ENCODE data around the gene UQCC2.

UQCC2 gene

GRCh38 chr6:33676416-33677142 lies 34.9 kb downstream of the UQCC2 start:
- DNase-seq (ENCODE audit: low read depth), result no peak

DNA sequence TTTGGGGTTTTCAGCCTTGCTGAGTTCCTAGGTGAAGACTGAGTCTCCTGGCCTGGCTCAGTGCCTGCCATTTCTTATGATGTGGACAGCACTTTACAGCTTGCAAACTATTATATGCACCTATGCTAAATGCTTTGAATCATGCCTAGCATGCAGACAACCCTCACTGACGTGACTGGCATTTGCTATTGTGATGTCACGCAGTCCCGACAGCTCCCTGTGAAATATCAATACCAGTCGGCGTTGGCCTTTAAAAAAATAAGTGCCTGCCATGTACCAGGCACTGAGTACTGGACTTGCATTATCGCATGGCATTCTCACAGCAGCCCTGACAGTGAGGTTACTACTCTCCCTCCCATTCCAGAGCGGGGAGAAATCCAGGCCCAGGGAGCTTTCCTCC lies 35.5 kb downstream of the UQCC2 start:
- DNase-seq (ENCODE audit: low read depth), result no peak

DNA sequence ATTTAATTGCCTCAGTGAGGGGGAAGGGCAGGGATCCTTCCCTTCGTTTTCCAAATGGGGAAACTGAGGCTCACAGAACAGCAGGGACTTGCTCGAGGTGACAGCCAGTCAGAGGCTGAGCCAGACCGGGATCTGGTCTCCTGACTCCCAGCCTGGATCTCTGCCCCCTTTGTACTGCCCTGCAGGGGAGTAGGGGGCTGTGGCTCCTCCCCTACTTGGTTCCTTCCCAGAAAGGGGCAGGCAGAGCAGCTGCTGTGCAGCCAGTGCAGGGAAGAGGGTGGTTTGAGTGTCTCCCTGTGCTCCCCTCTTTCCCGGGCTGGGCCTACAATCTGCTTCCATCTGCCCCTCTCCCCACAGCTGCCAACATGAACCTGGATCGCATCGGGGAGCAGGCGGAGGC lies 37.6 kb downstream of the UQCC2 start:
- DNase-seq (ENCODE audit: low read depth), result no peak

DNA sequence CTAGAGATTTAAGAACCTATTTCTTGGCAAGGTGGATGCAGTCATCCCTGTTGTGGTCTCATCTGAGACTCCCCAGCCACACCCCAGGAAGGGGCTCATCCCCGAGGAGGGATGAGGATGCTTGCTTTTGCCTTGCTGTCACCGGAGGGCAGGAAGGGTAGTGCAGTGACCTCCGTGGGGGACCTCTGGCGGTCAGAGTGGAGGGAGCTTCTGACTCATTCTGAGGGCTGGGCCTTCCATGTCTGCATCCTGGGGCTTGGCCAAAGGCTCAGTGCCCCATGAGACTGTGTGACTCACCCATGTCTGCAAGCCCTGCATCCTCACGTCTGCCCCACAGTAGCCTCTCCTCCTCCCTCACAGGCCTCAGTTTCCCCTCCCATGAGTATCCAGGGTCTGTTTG lies 38.7 kb downstream of the UQCC2 start:
- peak; percentile 97 for DNase-seq (ENCODE audit: low read depth)

DNA sequence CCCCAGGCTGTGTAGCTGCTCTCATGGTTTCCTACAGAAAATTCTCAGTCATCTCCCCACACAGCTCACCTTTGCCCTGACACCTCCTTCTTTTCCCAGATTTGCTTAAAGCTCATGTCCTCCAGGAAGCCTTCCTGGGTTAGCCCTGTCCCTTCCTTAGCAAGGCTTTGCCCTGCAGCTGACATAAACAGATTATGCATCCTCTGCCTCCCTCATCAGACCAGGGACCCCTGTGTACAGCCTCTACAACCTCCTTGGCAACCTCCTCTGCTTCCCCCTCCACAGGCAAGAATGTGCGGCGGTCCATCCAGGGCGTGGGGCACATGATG lies 39.8 kb downstream of the UQCC2 start:
- DNase-seq (ENCODE audit: low read depth), result no peak

DNA sequence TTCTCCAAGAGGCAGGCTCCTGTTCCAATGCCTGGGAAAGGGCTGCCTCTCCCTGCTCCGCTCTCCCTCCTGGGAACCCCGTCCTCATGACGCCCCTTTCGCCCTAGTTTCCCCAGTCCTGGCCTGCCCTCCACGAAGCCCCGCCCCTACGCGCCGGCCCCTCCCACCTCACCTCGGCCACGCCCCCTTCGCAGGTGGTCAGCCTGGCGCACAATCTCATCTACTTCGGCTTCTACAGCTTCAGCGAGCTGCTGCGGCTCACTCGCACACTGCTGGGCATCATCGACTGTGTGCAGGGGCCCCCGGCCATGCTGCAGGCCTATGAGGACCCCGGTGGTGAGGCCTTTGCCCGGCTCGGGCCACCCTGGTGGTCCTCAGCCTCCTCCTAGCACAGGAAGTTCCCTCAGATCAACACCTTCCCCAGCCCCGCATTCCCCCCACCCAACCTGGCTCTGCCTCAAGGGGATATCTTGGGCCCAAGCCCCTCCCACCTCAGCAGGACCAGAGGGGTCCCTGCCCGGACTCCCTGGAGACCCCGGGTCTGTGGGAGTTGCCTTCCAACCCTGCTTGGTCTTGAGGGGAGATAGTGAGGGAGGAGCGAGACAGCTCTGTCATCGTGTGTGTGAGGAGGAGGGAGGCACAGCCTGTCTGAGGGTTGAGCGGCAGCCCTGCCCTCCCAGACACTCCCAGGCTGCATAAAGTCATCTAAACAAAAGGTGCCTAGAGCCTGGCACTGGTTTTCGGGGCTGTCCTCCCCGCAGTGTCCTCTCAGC lies 40.3 kb downstream of the UQCC2 start:
- DNase-seq (ENCODE audit: low read depth), result no peak

GRCh38 chr6:33670086-33670660 lies 41.3 kb downstream of the UQCC2 start:
- no peak for DNase-seq (ENCODE audit: low read depth)

- no peak for DNase-seq (ENCODE audit: low read depth)
Observed at GRCh38 chr6:33668914-33669313, 42.6 kb downstream of the UQCC2 start.

GRCh38 chr6:33668328-33668727 lies 43.2 kb downstream of the UQCC2 start:
- DNase-seq (ENCODE audit: low read depth), result no peak

DNA sequence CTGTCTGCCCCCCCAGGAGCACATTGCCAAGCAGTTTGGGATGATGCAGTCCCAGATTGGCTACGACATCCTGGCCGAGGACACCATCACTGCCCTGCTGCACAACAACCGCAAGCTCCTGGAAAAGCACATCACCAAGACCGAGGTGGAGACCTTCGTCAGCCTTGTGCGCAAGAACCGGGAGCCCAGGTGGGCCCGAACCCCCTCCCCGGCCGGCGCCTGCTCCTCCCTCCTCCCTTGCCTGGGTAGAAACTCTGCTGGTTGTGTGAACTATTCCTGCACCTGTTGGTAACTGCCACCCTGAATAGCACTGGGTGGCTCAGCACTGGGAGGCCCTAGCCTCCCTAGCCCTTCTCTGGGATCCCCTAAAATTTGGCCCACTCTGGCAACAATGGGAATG lies 43.7 kb downstream of the UQCC2 start:
- no peak for DNase-seq (ENCODE audit: low read depth)

- DNase-seq (ENCODE audit: low read depth), result no peak
Observed at GRCh38 chr6:33667072-33667471, 44.4 kb downstream of the UQCC2 start.

- DNase-seq (ENCODE audit: low read depth), result no peak
Observed at GRCh38 chr6:33665957-33666356, 45.5 kb downstream of the UQCC2 start.

GRCh38 chr6:33664506-33665057 lies 46.9 kb downstream of the UQCC2 start:
- DNase-seq (ENCODE audit: low read depth), result no peak

GRCh38 chr6:33663727-33664449 lies 47.6 kb downstream of the UQCC2 start:
- DNase-seq (ENCODE audit: low read depth), result no peak

DNA sequence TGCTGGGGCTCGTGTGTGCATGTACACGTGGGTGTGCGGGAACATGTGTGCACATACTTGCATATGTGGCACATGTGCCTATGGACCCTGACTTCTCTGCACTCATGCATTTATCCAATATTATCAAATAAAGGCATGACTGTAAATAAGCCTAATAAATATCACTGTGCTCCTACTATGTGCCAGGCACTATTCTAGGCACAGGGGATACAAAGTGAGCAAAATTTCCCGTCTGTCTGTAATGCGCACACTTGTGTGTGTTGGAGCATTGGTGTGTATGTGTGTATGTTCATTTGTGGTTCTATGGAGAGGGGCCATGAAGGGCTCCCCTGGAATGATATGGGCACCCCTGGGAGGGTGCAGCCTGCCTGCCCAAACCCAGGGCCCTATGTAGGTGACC lies 48.5 kb downstream of the UQCC2 start:
- DNase-seq (ENCODE audit: low read depth), result no peak

- no peak for DNase-seq (ENCODE audit: low read depth)
Observed at GRCh38 chr6:33662318-33662717, 49.2 kb downstream of the UQCC2 start.

GRCh38 chr6:33661106-33661838 lies 50.2 kb downstream of the UQCC2 start:
- no peak for DNase-seq (ENCODE audit: low read depth)

- no peak for DNase-seq (ENCODE audit: low read depth)
Observed at GRCh38 chr6:33659986-33660385, 51.5 kb downstream of the UQCC2 start.

GRCh38 chr6:33658982-33659689 lies 52.4 kb downstream of the UQCC2 start:
- DNase-seq (ENCODE audit: low read depth), result no peak

GRCh38 chr6:33656844-33657243 lies 54.7 kb downstream of the UQCC2 start:
- no peak for DNase-seq (ENCODE audit: low read depth)
